HG03354 (cell line): ENCODE measurements around the gene ZFP1.
A peak's percentile ranks its signal among the peaks of the same experiment; 100 is the strongest.

Source experiments
- ATAC-seq: cut with Tn5 transposase; IDR thresholded peaks from one replicate; pipeline ENCODE4 v1.9.1; 2021; ENCODE audit warnings: mild to moderate bottlenecking; ENCODE audit not compliant: unreplicated experiment, poor library complexity, severe bottlenecking

Gene ZFP1

GRCh38 chr16:75148311-75149195 lies at the start of gene ZFP1:
TSS of gene ZFP1 (plus strand) at chr16:75148524. CDS start at chr16:75152952, 4,428 bp downstream.
- peak; percentile 87 for ATAC-seq

- peak; percentile 2 for ATAC-seq
Measured at GRCh38 chr16:75099075-75099667, 49.2 kb upstream of the ZFP1 start.

GRCh38 chr16:75099738-75100602 lies 48.4 kb upstream of the ZFP1 start:
- ATAC-seq: peak; percentile 61

- ATAC-seq: no peak
Measured at GRCh38 chr16:75100603-75100990, 47.7 kb upstream of the ZFP1 start.

GRCh38 chr16:75101635-75102034 lies 46.7 kb upstream of the ZFP1 start:
- ATAC-seq: no peak

- ATAC-seq: no peak
Measured at GRCh38 chr16:75102595-75102994, 45.7 kb upstream of the ZFP1 start.

GRCh38 chr16:75103994-75104393 lies 44.3 kb upstream of the ZFP1 start:
- no peak for ATAC-seq

- no peak for ATAC-seq
Measured at GRCh38 chr16:75104836-75105235, 43.5 kb upstream of the ZFP1 start.

GRCh38 chr16:75105306-75106061 lies 42.8 kb upstream of the ZFP1 start:
- ATAC-seq: no peak

- ATAC-seq: no peak
Measured at GRCh38 chr16:75106351-75107274, 41.7 kb upstream of the ZFP1 start.

GRCh38 chr16:75107505-75107904 lies 40.8 kb upstream of the ZFP1 start:
- no peak for ATAC-seq

- ATAC-seq: no peak
Measured at GRCh38 chr16:75108792-75109731, 39.3 kb upstream of the ZFP1 start.

GRCh38 chr16:75109732-75110243 lies 38.5 kb upstream of the ZFP1 start:
- ATAC-seq: no peak

- peak; percentile 73 for ATAC-seq
Measured at GRCh38 chr16:75110637-75111513, 37.4 kb upstream of the ZFP1 start.

GRCh38 chr16:75111514-75111940 lies 36.8 kb upstream of the ZFP1 start:
- ATAC-seq: no peak

- no peak for ATAC-seq
Measured at GRCh38 chr16:75111961-75112733, 36.2 kb upstream of the ZFP1 start.
